GM21619 (cell line): Measurements from ENCODE around the gene PHF5A.
A peak's percentile ranks its signal among the peaks of the same experiment; 100 is the strongest.
"Not testable (repeated sequence)": the region's sequence is repeated elsewhere in the genome, so short reads cannot be mapped to it uniquely, and the experiment has no call there.

Experiments used
- ATAC-seq: cut with Tn5 transposase; IDR thresholded peaks from one replicate; pipeline ENCODE4 v1.9.1; 2021; ENCODE audit not compliant: unreplicated experiment

Gene PHF5A

GRCh38 chr22:41447435-41448188, 20.9 kb downstream of the PHF5A start:
- no peak for ATAC-seq

- ATAC-seq, result peak; percentile 32
These were observed 21.7 kb downstream of the PHF5A start, which contains the start of gene TOB2 for GRCh38 chr22:41446639-41447434. TOB2 (minus strand) TSS chr22:41446801; CDS start chr22:41437345, 9,456 bp downstream.

- ATAC-seq, result no peak
These were observed 22.4 kb downstream of the PHF5A start for GRCh38 chr22:41446057-41446501.

- no peak for ATAC-seq
These were observed 23.1 kb downstream of the PHF5A start for GRCh38 chr22:41445129-41446056.

GRCh38 chr22:41444360-41445128, 23.9 kb downstream of the PHF5A start:
- ATAC-seq, result peak; percentile 45

GRCh38 chr22:41442240-41442792, 26.2 kb downstream of the PHF5A start:
- ATAC-seq, result no peak

- ATAC-seq, result not testable (repeated sequence)
These were observed 28.0 kb downstream of the PHF5A start for GRCh38 chr22:41440511-41440910.

GRCh38 chr22:41437198-41437597, 31.3 kb downstream of the PHF5A start:
- ATAC-seq, result no peak

- ATAC-seq, result no peak
These were observed 32.0 kb downstream of the PHF5A start for GRCh38 chr22:41436322-41437113.

GRCh38 chr22:41435560-41435959, 32.9 kb downstream of the PHF5A start:
- ATAC-seq, result no peak

- ATAC-seq, result not testable (repeated sequence)
These were observed 34.0 kb downstream of the PHF5A start for GRCh38 chr22:41434361-41435003.

GRCh38 chr22:41433480-41433879, 35.0 kb downstream of the PHF5A start:
- ATAC-seq, result not testable (repeated sequence)

- no peak for ATAC-seq
These were observed 36.8 kb downstream of the PHF5A start for GRCh38 chr22:41431656-41432055.

- ATAC-seq, result no peak
These were observed 38.5 kb downstream of the PHF5A start for GRCh38 chr22:41429951-41430332.

GRCh38 chr22:41429232-41429950, 39.1 kb downstream of the PHF5A start:
- ATAC-seq, result no peak

- ATAC-seq, result no peak
These were observed 42.7 kb downstream of the PHF5A start for GRCh38 chr22:41425660-41426365.

GRCh38 chr22:41418717-41419116, 49.8 kb downstream of the PHF5A start:
- no peak for ATAC-seq
